MG63 (cell line): ENCODE data around the gene SLC34A3. TPM values are rescaled to one million over a fixed set of nuclear protein-coding genes. Genes with fewer than 3 reads are reported as not detected.

ENCODE experiments used
- DNase-seq: peaks from one replicate; pipeline ENCODE4 v3.0.0-alpha.2; 2020
- H3K27me3 ChIP-seq: fragments of 250-450 bp; sonication (Bioruptor Pico); 2 replicates; pipeline ENCODE4 v1.5.1; 2020; ENCODE audit warnings: mild to moderate bottlenecking, moderate library complexity
- H3K36me3 ChIP-seq: fragments of 250-450 bp; sonication (Bioruptor Pico); 2 replicates; pipeline ENCODE4 v1.5.1; 2020; ENCODE audit warnings: mild to moderate bottlenecking, moderate library complexity
- H3K4me3 ChIP-seq: fragments of 250-450 bp; sonication (Bioruptor Pico); 2 replicates; pipeline ENCODE4 v1.5.1; 2020; ENCODE audit warnings: mild to moderate bottlenecking, moderate library complexity
- H3K9me3 ChIP-seq: fragments of 250-450 bp; sonication (Bioruptor Pico); 2 replicates; pipeline ENCODE4 v1.5.1; 2020; ENCODE audit warnings: mild to moderate bottlenecking, moderate library complexity
- total RNA-seq: library from RNA; depleted of rRNA; stranded (reverse); fragments of >200 nt; shearing (Covaris generic); gene quantifications from 2 replicates; pipeline ENCODE4 v1.2.3, GENCODE V29; 2014; ENCODE audit warnings: low replicate concordance; rRNA removed

SLC34A3 gene
- not detected in 2 replicates for total RNA-seq

DNA sequence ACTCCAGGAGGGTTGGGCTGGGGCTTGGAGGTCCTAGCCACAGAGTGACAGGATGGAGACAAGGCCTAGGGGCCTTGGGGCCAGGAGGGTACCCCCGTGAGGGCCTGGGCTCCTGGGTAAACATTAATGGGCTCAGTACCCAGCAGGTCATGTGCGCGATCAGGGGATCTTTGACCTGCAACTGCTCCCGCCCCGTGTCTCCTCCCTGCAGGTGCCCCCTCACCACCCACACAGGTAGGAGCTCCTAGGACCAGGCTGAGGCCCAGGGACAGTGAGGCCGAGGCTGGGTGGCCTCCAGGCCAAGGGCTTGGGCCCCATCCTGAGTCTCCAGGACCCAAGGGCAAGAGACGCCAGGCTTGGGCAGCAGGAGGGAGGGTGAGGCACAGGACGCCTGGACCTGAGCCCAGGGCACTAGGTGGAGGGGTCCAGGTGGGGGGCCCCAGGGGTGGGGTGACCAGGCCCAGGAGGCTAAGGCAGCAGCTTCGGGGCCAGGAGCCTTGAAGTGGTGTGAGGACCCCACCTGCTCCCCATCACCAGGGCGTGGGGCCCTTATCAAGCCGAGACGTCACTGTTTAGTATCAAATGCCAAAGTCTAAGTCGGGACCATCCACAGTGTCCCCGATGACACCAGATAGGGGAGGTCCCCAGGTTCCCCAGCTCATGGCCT lies at the start of gene SLC34A3:
TSS of gene SLC34A3 (plus strand) at position 197 of the 667 bp plus-strand sequence. CDS start 802 bp downstream, outside the sequence.
- Histone ChIP-seq H3K27me3 (no peaks in the 10 kb centered on the region), H3K9me3 (no peaks in the 10 kb centered on the region), H3K36me3 (no peaks in the 10 kb centered on the region), H3K4me3 (no peak within 1 kb of the TSS)
- DNase-seq: no peak

DNA sequence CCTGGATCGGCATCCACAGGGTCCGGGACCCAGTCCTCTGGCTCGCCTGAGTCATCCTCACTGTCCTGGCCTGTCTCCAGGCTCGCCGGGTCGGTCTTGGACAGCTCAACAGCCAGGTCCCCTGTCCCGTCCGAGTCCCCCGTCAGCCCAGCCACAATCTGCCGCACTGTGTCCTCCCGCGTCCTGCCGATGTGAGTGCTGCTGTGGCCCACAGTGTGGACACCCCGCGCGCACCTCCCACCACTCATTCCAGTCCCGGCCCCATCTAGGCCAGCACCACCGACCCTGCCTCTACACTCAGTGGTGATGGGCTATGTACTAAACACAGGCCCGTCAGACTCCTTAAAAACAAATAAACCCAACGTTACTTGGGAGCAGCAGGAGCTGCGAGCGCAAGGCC lies 49.0 kb upstream of the SLC34A3 start:
- Histone ChIP-seq H3K36me3 (peaks cover 10% of the 10 kb centered on the region), H3K9me3 (no peaks in the 10 kb centered on the region), H3K27me3 (no peaks in the 10 kb centered on the region), H3K4me3 (no peak overlapping the region)
- no peak for DNase-seq

DNA sequence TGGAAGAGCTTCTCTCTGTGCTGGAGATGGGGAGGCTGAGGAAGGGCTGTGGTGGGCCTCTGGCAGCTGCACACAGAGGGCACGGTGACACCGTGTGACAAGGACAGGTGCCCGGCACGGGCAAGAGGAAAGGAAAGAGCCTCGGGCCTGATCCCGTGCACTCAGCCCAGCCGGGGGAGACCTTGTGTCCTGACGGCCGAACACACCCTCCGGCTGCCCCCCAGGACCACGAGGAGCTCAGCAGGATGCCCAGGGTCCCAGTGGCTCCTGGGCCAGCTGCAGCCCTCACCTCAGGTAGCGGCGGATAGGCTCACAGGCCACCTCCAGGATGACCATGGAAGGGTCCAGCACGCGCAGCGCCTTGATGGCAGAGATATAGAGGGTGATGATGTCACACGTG lies 47.9 kb upstream of the SLC34A3 start:
- no peak for DNase-seq
- no peak overlapping the region for H3K4me3 ChIP-seq
- H3K9me3 ChIP-seq: no peaks in the 10 kb centered on the region
- no peaks in the 10 kb centered on the region for H3K27me3 ChIP-seq
- H3K36me3 ChIP-seq: peaks cover 17% of the 10 kb centered on the region

DNA sequence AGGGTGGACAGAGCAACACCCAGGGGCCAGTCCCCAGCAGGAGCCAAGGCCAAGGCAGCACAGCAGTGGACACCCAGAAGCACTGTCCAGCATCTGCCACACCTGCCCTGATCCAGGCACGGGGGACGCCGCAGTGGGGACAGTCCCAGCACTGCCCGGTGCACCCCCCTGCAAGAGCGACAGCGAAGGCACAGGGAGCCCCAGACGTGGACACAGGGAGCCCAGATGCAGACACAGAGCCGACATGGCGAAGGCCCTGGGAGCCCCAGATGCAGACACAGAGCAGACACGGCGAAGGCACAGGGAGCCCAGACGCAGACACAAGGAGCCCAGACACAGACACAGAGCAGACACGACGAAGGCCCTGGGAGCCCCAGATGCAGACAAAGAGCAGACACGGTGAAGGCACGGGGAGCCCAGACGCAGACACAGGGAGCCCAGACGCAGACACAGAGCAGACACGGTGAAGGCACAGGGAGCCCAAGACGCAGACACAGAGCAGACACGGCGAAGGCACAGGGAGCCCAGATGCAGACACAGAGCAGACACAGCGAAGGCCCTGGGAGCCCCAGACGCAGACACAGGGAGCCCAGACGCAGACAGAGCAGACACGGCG lies 46.6 kb upstream of the SLC34A3 start:
- H3K27me3 ChIP-seq: no peaks in the 10 kb centered on the region
- no peaks in the 10 kb centered on the region for H3K9me3 ChIP-seq
- peaks cover 15% of the 10 kb centered on the region for H3K36me3 ChIP-seq
- H3K4me3 ChIP-seq: no peak overlapping the region
- no peak for DNase-seq

DNA sequence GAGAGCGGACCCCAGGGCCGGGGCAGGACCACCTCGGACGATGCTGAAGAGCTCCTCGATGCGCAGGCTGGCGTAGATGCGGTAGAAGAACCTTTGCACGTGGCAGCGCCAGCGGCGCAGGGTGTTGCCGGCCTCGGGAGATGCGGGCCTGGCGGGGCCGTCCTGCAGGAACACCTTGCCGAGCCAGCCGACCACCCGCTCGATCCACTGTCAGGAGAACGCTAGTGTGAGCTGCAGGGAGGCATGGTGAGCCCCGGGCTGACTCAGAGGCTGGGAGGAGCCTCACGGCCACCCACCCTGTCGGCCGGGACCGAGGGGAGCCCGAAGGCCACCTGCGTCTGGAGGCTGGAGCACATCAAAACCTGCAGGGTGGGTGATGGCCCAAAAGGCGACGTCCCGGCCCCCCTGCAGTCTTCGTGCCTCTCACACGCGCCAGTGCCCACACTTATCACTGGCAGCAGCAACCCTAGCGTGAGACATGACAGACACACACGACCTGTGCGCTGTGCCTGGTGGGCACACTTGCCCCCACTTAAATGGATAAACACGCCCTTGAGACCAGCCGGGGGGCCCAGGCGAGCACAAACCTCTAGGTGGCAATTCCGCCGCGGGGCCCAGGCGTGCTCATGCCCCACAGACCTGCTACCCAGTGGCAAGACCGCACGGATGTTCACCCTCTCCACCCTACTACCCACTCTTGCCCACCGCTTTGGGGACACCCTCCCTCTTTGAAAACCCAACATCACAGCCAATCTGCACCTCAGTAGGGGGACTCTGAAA lies 45.6 kb upstream of the SLC34A3 start:
- no peaks in the 10 kb centered on the region for H3K9me3 ChIP-seq
- peaks cover 22% of the 10 kb centered on the region for H3K36me3 ChIP-seq
- H3K27me3 ChIP-seq: no peaks in the 10 kb centered on the region
- no peak overlapping the region for H3K4me3 ChIP-seq
- DNase-seq: no peak

DNA sequence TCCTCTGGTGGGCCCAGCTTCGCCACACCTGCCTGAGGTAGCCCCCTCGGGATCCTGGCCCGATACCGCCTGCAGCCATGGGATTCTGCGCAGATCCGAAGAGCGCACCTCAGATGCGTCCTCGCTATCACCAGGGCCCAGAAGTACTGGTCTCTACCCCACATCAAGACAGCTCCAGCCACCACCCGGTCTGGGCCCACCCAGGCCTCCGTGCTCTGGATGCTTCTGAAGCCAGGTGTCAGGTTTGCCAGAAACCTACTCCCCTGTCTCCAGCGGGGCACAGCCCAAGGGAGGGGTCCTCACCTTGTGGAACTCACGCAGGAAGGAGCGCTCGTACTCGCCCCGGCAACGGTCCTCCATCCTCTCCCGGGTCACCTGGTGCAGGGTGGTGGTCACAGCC lies 44.8 kb upstream of the SLC34A3 start:
- peaks cover 23% of the 10 kb centered on the region for H3K36me3 ChIP-seq
- no peak for DNase-seq
- H3K9me3 ChIP-seq: no peaks in the 10 kb centered on the region
- H3K27me3 ChIP-seq: no peaks in the 10 kb centered on the region
- no peak overlapping the region for H3K4me3 ChIP-seq

DNA sequence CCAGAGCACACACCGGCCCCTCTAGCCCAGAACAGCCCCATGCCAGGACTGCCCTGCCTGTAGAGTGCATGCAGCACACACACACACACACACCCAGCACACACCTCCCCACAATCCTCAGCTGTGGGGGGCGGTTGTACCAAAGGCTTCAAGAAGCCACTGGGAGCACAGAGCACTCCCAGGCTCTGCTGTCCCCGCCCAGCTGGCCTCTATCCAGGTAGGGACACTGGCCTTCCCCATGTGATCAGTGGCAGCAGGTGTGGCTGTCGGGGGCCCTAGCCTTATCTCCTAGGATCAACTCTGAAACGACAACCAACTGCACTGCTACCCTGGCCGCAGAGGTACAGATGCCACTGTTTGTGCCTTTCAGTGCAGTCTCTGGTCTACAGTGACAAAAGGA lies 44.3 kb upstream of the SLC34A3 start:
- no peak for DNase-seq
- H3K27me3 ChIP-seq: no peaks in the 10 kb centered on the region
- no peak overlapping the region for H3K4me3 ChIP-seq
- no peaks in the 10 kb centered on the region for H3K9me3 ChIP-seq
- H3K36me3 ChIP-seq: peaks cover 23% of the 10 kb centered on the region

DNA sequence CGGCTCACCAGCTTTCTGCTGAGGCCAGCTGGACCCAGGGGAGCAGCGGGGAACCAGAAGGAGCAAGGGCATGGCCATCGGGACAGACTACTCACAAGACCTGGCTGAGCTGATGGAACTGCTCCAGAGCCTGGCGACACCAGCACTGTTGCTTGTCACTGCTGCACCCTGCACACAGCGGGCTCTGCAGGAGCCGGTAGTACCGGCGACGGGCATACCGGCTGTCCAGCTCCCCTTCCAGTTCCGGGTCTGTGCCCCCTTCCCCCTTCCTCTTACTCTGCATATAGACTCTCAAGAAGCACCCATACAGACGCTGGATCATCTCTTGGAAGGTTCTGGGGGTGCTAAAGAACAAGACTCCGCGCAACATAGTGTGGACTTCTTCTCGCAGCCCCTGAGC lies 43.3 kb upstream of the SLC34A3 start:
- DNase-seq: no peak
- peak overlapping the region; percentile 88 for H3K4me3 ChIP-seq
- no peaks in the 10 kb centered on the region for H3K9me3 ChIP-seq
- no peaks in the 10 kb centered on the region for H3K27me3 ChIP-seq
- peaks cover 23% of the 10 kb centered on the region for H3K36me3 ChIP-seq

DNA sequence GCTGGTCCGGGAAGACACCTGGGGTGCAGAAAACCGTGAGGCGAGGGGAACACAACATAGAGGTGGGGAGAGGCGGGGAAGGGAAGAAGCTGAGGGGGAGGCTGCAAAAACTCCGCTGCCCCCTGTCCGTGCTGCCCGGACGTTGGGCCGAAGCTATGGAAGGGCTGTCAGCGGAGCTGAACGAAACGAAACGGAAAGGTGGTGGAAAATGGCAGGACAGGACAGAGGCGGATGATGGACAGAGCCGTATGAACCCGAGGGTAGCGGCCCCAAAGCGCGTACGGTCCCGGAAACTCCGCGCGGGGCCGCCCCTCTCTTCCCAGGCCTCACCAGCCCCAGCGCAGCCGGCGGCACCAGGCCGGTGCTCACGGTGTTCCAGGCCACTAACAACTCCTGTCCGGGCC lies 42.6 kb upstream of the SLC34A3 start:
- Histone ChIP-seq H3K4me3 (peak overlapping the region; percentile 88), H3K9me3 (no peaks in the 10 kb centered on the region), H3K27me3 (no peaks in the 10 kb centered on the region), H3K36me3 (peaks cover 18% of the 10 kb centered on the region)
- DNase-seq: no peak

DNA sequence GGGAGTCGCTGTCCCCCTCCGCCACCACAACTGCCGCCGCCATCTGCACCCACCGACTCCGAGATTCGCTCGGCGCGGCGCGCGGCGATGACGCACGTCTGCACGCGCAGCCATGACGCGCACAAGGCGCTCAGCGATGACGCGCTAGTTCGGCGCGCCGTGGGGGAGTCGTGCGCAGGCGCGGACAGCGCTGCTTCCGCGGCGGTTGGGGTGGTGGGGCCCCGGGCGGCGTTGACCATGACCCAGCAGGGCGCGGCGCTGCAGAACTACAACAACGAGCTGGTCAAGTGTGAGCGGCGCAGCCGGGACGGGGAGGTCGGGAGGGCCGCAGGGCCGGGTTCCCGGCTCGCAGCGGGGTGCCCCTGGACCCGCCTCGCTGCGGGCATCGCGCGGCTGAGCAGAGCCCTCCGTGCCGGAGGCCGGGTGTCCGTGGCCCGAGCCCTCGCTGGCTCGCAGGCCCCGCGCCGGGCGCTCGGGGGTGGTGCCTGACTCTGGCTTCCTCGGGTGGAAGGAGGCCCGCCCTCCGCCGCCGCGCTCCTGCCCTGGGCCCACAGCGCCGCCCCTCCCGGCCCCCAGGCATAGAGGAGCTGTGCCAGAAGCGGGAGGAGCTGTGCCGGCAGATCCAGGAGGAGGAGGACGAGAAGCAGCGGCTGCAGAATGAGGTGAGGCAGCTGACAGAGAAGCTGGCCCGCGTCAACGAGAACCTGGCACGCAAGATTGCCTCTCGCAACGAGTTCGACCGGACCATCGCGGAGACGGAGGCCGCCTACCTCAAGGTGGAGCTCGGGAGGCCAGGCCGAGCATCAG lies 42.0 kb upstream of the SLC34A3 start, which contains the start of the genes ANAPC2 and SSNA1:
TSS of gene ANAPC2 (minus strand) at position 71 of the 807 bp plus-strand sequence. CDS start at position 43, 28 bp downstream.
TSS of gene SSNA1 (plus strand) at position 187 of the 807 bp plus-strand sequence. CDS start at position 238, 51 bp downstream.
- peaks cover 18% of the 10 kb centered on the region for H3K36me3 ChIP-seq
- DNase-seq: peak; percentile 89
- no peaks in the 10 kb centered on the region for H3K27me3 ChIP-seq
- H3K9me3 ChIP-seq: no peaks in the 10 kb centered on the region
- peak within 1 kb of the TSS; percentile 88 for H3K4me3 ChIP-seq

DNA sequence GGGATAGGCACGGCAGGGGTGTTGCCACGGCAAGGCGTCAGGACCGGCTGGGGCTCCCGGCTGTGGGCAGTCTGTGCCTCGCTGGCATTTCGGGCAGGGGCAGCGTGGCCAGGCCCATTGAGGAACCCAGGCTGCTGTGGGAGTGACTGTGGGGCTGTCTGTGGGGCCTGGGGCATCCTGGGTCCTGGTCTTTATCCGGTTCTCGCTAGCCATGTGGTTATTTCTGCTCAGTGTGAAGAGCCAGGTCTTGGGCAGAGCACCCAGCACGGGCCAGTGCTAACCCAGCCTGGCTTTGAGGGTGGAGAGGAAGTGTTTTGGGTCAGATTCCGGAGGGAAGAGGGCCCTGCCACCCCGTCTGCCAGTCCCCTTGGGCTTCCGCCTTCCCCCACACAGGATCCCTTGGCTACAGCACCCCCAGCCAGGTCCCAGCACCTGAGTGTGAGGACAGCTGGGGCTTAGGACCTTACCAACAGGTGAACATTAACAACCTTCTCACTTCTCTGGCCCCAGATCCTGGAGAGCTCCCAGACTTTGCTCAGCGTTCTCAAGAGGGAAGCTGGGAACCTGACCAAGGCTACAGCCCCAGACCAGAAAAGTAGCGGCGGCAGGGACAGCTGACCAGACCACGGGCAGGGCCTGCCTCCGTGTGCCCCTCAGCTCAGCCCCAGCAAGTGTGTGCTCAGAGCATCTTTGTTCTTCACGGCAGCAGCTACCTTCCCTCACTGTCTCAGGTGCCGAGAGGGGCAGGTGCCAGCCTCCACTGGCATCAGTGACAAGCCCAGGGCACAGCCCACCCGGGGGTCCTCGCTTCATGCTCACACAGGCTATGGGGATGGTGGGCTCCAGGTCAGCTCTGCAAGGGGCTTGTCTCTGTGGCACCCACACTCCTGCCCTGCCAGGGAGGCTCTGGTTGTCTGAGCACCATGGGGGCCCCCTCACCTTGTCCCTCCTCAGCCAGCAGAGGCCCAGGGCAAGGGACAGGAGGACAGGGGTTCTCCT lies 41.1 kb upstream of the SLC34A3 start:
- Histone ChIP-seq H3K27me3 (no peaks in the 10 kb centered on the region), H3K4me3 (peak overlapping the region; percentile 88), H3K36me3 (peaks cover 18% of the 10 kb centered on the region), H3K9me3 (no peaks in the 10 kb centered on the region)
- DNase-seq: no peak

DNA sequence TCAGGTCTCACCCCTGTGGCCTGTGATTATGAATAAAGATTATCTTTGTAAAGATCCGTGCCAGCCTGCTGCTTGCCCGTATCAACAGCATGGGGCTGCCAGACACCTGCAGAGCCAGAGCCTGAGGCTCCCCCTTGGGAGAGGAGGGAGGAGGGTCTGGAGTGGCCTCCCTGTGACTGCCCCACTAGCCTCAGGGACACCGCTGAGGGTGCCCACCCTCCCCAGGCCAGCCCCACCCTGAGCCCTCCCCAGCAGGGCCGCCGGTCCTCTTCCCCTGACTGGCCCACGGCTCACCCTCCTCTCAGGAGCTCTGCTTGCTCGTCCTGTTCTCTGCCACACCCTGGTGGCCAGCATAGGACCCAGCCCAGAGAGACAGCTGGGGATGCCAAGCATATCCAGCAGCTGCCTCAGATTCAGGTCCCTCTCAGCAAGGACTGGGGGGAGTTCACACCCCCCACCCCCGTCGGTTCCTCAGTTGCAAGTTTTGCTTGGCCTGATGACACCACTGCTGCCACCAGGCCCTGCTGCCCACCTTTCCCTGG lies 40.3 kb upstream of the SLC34A3 start:
- Histone ChIP-seq H3K27me3 (no peaks in the 10 kb centered on the region), H3K36me3 (peaks cover 18% of the 10 kb centered on the region)

DNA sequence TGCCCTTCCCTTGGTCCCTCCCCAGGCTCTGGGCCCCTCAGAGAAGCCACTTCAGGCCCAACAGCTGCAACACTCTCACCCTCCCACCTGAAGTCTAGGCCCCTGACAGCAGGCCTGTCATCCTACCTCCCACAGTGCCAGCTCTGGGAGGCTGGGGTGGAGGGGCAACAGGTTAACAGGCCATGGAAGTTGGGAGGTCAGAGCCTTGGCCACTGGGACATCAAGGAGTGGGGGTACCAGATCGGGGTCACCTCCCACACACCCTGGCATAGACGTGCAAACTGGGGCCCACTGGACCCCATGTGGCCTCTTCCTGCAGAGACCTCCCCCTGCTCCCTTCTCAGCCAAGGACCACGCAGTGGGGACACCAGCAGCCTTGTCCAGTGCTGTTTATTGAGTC lies 39.5 kb upstream of the SLC34A3 start:
- Histone ChIP-seq H3K27me3 (no peaks in the 10 kb centered on the region), H3K4me3 (no peak overlapping the region), H3K9me3 (no peaks in the 10 kb centered on the region), H3K36me3 (peaks cover 16% of the 10 kb centered on the region)
- DNase-seq: no peak

More for the DNA sequence above, 40.3 kb upstream of the SLC34A3 start:
- Histone ChIP-seq H3K9me3 (no peaks in the 10 kb centered on the region), H3K4me3 (no peak overlapping the region)
- DNase-seq: no peak

DNA sequence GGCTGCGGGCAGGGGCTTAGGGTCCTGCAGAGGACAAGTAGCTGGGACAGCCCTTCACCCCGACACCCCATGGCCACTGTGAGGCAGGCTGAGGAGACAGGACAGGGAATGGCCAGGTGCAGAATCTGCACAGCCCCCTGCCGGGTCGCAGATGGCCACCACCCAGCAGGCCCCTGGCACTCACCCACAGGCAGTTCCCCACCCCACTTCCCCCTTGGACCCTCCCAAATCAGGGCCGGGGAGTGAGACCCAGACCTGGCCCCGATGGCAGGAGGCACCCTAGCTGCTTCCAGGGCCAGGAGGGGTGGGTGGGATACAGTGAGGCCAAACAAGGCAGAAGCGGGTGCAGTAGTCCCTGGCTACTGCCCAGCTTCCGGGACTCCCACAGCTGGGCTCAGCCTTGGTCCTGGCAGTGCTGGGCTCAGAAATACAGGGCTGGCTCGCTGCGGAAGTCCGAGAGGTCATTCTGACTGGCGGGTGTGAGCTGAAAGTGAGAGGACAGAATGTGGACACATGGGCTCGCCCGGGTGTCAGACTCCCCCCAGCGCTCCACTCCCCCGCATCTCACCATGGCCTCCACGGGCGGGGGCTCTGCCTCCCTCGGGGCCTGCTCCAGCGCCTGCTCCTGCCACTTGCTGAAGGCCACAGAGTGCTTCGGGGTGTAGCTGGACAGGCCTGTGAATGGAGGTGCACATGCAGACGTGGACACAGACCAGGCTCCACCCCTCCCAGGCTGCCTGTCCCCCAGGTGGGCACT lies 38.8 kb upstream of the SLC34A3 start:
- DNase-seq: no peak
- no peak overlapping the region for H3K4me3 ChIP-seq
- H3K27me3 ChIP-seq: no peaks in the 10 kb centered on the region
- H3K36me3 ChIP-seq: peaks cover 15% of the 10 kb centered on the region
- no peaks in the 10 kb centered on the region for H3K9me3 ChIP-seq

DNA sequence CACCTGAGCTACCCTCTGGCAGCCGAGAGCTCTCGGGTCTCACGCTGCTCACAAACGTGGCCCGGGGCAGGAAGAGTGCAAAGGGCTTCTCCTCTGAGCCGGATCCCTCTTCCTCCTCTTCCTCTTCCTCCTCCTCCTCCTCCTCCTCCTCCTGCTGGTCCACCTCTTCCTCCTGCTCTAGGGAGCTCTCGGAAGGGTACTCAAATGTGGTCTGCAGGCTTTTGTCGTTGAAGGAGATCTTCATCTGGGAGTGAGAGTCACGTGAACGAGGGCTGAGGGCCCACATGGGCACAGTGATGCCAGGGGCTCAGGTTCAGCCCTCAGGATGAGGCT lies 38.3 kb upstream of the SLC34A3 start:
- Histone ChIP-seq H3K9me3 (no peaks in the 10 kb centered on the region), H3K27me3 (no peaks in the 10 kb centered on the region), H3K4me3 (no peak overlapping the region), H3K36me3 (peaks cover 9% of the 10 kb centered on the region)
- no peak for DNase-seq
